Thyroid gland (tissue), 4 donors: ENCODE data around the gene BCAS1. TPM values are rescaled to one million over a fixed set of nuclear protein-coding genes. Genes with fewer than 3 reads are reported as not detected.

Experiments used
- DNase-seq, 2 donors: peaks; one replicate each; pipeline ENCODE4 v3.0.0-alpha.2; 2019
- H3K27ac ChIP-seq, 3 donors: fragments of 200-600 bp; sonication (generic); 1 replicate in 2 of 3; 2 replicates in 1 of 3; pipeline ENCODE4 v1.5.1; 2016 to 2019; ENCODE audit warnings: mild to moderate bottlenecking in 1 of 3, moderate library complexity in 1 of 3
- H3K27me3 ChIP-seq: fragments of 200-600 bp; sonication (generic); one replicate; pipeline ENCODE4 v1.5.1; 2019
- H3K36me3 ChIP-seq, 2 donors: fragments of 200-600 bp; sonication (generic); one replicate each; pipeline ENCODE4 v1.5.1; 2016 to 2019
- H3K4me1 ChIP-seq, 2 donors: fragments of 200-600 bp; sonication (generic); one replicate each; pipeline ENCODE4 v1.5.1; 2017 to 2019
- H3K4me3 ChIP-seq, 3 donors: fragments of 200-600 bp; sonication (generic); replicated peaks in 1 of 3; 1 replicate in 2 of 3; 2 replicates in 1 of 3; pipeline ENCODE4 v1.5.1; 2016; ENCODE audit warnings: mild to moderate bottlenecking in 1 of 3
- H3K9me3 ChIP-seq: fragments of 200-600 bp; sonication (generic); one replicate; pipeline ENCODE4 v1.5.1; 2017
- CTCF ChIP-seq, 6 experiments: fragments of 200-600 bp in 3 of 6; fragments of 450-650 bp in 3 of 6; sonication (generic) in 3 of 6; IDR thresholded peaks; one replicate each; pipeline ENCODE4 v1.5.1; 2016 to 2019; ENCODE audit warnings: antibody characterized with exemption in 6 of 6, mild to moderate bottlenecking in 2 of 6, inconsistent platforms in 1 of 6, moderate library complexity in 1 of 6
- POLR2A ChIP-seq, 2 donors: fragments of 450-650 bp; IDR thresholded peaks; one replicate each; pipeline ENCODE4 v1.6.1; 2017; ENCODE audit warnings: antibody characterized with exemption in 2 of 2, mild to moderate bottlenecking in 2 of 2, moderate library complexity in 1 of 2
- WGBS, 2 donors: methylation state at CpG; one replicate each; pipeline ENCODE4 v1.1.5; 2017; 5-methylcytosine and 5-hydroxymethylcytosine counted together
- intact Hi-C: fragments of 100-400 bp; cut with DNase I; formaldehyde crosslinking; loops from one replicate; pipeline ENCODE4 v1.15.1; 2023
- total RNA-seq, 4 donors: library from RNA; depleted of rRNA; stranded (reverse); fragments of >200 nt; gene quantifications; one replicate each; pipeline ENCODE4 v1.2.3, GENCODE V29; 2016

BCAS1 gene
- total RNA-seq, 4 donors from 2014 or later = 0.11 TPM; not detected in 3

- H3K27ac ChIP-seq = no peak overlapping the region
- DNase-seq = no peak
- intact Hi-C loops = no loop called here
- no peak for TF ChIP-seq POLR2A (IDR thresholded peaks at IDR 0.05)
- no peak for TF ChIP-seq CTCF (IDR thresholded peaks at IDR 0.05)
- no peaks in the 10 kb centered on the region for H3K9me3 ChIP-seq
- no peaks in the 10 kb centered on the region for H3K4me1 ChIP-seq
- H3K36me3 ChIP-seq = no peaks in the 10 kb centered on the region
- H3K27me3 ChIP-seq = no peaks in the 10 kb centered on the region
- H3K4me3 ChIP-seq = no peak overlapping the region
- WGBS, 2 donors = 98 to 99% methylated on average over 3 of the region's 3 CpGs
These were observed 108.0 kb downstream of the BCAS1 start for GRCh38 chr20:53962388-53962787.

GRCh38 chr20:53961527-53961926 lies 108.9 kb downstream of the BCAS1 start:
- WGBS, 2 donors = 79% methylated on average over 4 of the region's 4 CpGs
- no peak overlapping the region for H3K27ac ChIP-seq
- H3K9me3 ChIP-seq = no peaks in the 10 kb centered on the region
- H3K4me3 ChIP-seq = no peak overlapping the region
- TF ChIP-seq CTCF (IDR thresholded peaks at IDR 0.05) (no peak), POLR2A (IDR thresholded peaks at IDR 0.05) (no peak)
- DNase-seq = no peak
- no peaks in the 10 kb centered on the region for H3K4me1 ChIP-seq
- H3K27me3 ChIP-seq = no peaks in the 10 kb centered on the region
- no peaks in the 10 kb centered on the region for H3K36me3 ChIP-seq
- intact Hi-C loops = no loop called here

- intact Hi-C loops = no loop called here
- WGBS, 2 donors = 74% methylated on average over 2 of the region's 2 CpGs
- H3K4me3 ChIP-seq = no peak overlapping the region
- no peak overlapping the region for H3K27ac ChIP-seq
- DNase-seq = no peak
- TF ChIP-seq POLR2A (IDR thresholded peaks at IDR 0.05) (no peak), CTCF (IDR thresholded peaks at IDR 0.05) (no peak)
- no peaks in the 10 kb centered on the region for H3K4me1 ChIP-seq
- H3K27me3 ChIP-seq = no peaks in the 10 kb centered on the region
- no peaks in the 10 kb centered on the region for H3K36me3 ChIP-seq
- H3K9me3 ChIP-seq = no peaks in the 10 kb centered on the region
These were observed 109.7 kb downstream of the BCAS1 start for GRCh38 chr20:53960579-53961272.

GRCh38 chr20:53959911-53960578 lies 110.3 kb downstream of the BCAS1 start:
- intact Hi-C loops = no loop called here
- DNase-seq = no peak
- no peaks in the 10 kb centered on the region for H3K9me3 ChIP-seq
- no peaks in the 10 kb centered on the region for H3K27me3 ChIP-seq
- H3K4me1 ChIP-seq = no peaks in the 10 kb centered on the region
- TF ChIP-seq CTCF (IDR thresholded peaks at IDR 0.05) (no peak), POLR2A (IDR thresholded peaks at IDR 0.05) (no peak)
- no peak overlapping the region for H3K4me3 ChIP-seq
- H3K36me3 ChIP-seq = no peaks in the 10 kb centered on the region
- no peak overlapping the region for H3K27ac ChIP-seq
- WGBS, 2 donors = 21 to 25% methylated on average over 6 of the region's 6 CpGs

GRCh38 chr20:53958260-53958659 lies 112.1 kb downstream of the BCAS1 start:
- WGBS, 2 donors = 80 to 85% methylated on average over 5 of the region's 5 CpGs
- Histone ChIP-seq H3K27ac (no peak overlapping the region), H3K4me1 (no peaks in the 10 kb centered on the region), H3K4me3 (no peak overlapping the region), H3K36me3 (no peaks in the 10 kb centered on the region), H3K9me3 (no peaks in the 10 kb centered on the region), H3K27me3 (no peaks in the 10 kb centered on the region)
- TF ChIP-seq CTCF (IDR thresholded peaks at IDR 0.05) (no peak), POLR2A (IDR thresholded peaks at IDR 0.05) (no peak)
- intact Hi-C loops = no loop called here
- no peak for DNase-seq
